Body of pancreas (tissue), 4 donors: ENCODE data around the gene CUEDC1.

Source experiments
- CTCF ChIP-seq, 7 experiments: fragments of 450-650 bp in 4 of 7; fragments of 200-600 bp in 3 of 7; sonication (generic) in 3 of 7; IDR thresholded peaks; one replicate each; pipeline ENCODE4 v1.5.1; 2016 to 2019; ENCODE audit warnings: antibody characterized with exemption in 7 of 7
- POLR2A ChIP-seq, 3 donors: fragments of 450-650 bp; IDR thresholded peaks; one replicate each; pipeline ENCODE4 v1.6.1; 2016; ENCODE audit warnings: antibody characterized with exemption in 3 of 3, mild to moderate bottlenecking in 2 of 3

GRCh38 chr17:57861000-57861789, 94.0 kb downstream of the CUEDC1 start:
- TF ChIP-seq CTCF (IDR thresholded peaks at IDR 0.05): peak in 2 of 7 experiments; percentile 10 to 21
- peak; percentile 56 to 65 (median 62) for TF ChIP-seq POLR2A (IDR thresholded peaks at IDR 0.05)
